HG02571 (cell line): ENCODE measurements around the gene CADPS.

Source experiments
- ATAC-seq: cut with Tn5 transposase; IDR thresholded peaks from one replicate; pipeline ENCODE4 v1.9.1; 2021; ENCODE audit warnings: mild to moderate bottlenecking, moderate library complexity; ENCODE audit not compliant: unreplicated experiment

Gene CADPS

GRCh38 chr3:62368290-62368704 is 506.9 kb downstream of the CADPS start:
- ATAC-seq: no peak

DNA sequence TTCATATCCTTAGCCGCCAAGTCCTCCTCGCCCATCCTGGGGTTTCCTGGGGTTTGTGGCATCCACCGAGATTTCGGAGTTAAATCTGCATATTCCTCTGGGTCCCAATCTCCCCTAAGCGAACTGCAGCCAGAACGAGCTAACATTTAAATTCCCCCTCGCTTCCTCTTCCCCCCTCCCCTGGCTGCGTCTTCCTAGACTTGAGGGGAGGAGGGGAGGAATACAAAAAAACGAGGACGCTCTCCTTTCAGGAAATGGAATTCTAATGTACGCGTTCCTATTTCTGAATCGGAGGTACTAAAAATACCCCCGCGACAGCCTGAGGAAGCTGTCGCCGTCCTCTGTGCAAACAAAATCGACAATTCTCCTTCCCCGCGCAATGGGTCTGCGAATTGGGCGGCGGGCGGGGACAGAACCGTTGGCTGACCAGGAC is 507.4 kb downstream of the CADPS start:
- ATAC-seq: no peak

DNA sequence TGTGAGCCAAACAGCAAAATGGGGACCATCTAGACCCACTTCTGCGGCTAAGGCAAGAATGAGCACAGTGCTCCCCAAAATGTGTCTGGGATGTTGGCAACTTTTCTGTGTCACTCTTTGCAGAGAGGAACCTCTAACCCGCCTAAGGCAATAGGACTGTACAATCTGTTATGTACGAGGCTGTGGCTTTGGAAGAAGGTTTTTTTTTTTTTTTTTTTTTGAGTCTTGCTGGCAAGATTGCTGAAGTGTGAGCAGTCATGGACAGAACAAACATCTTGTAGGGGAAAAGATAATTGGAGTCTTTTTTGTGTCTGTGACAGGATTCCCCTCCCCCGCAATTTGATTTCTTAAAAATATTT is 509.1 kb downstream of the CADPS start:
- ATAC-seq: no peak

GRCh38 chr3:62365391-62366125 is 509.7 kb downstream of the CADPS start:
- ATAC-seq: no peak

GRCh38 chr3:62364191-62364590 is 511.0 kb downstream of the CADPS start:
- ATAC-seq: no peak

DNA sequence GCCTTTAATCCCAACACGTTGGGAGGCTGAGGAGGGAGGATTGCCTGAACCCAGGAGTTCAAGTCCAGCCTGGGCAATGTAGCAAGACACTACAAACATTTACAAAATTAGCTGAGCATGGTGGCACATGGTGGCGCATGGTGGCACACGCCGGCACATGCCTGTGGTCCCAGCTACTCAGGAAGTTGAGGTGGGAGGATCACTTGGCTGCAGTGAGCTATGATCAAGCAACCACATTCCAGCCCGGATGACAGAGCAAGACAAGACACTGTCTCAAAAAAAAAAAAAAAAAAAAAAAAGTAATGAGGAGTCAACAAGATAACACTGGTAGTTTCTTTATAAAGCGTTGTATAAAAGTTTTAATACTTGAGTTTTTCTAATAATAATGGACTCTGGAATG is 511.9 kb downstream of the CADPS start:
- no peak for ATAC-seq

GRCh38 chr3:62361824-62362223 is 513.4 kb downstream of the CADPS start:
- no peak for ATAC-seq

- ATAC-seq: no peak
These were observed 514.0 kb downstream of the CADPS start for GRCh38 chr3:62361261-62361660.

GRCh38 chr3:62359531-62359930 is 515.7 kb downstream of the CADPS start:
- no peak for ATAC-seq

DNA sequence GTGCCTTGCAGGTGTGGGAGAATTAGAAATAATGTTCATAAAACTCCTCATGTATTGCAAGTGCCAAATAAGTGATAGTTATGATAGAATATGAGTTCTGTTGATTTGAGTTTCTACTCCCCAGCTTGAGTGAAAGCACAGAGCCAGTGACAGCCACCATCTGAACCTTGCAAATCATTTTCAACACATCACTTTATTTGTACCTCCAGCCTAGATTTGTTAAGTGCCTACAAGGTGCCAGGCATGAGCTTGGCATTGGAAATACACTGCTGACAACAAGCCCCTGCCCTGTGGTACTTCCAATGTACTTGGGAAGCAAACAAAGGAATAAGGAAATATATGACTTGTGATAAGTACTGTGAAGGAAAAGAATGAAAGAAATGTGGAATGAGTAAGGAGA is 518.9 kb downstream of the CADPS start:
- no peak for ATAC-seq

GRCh38 chr3:62355703-62356102 is 519.5 kb downstream of the CADPS start:
- ATAC-seq: no peak
